Cardiac fibroblast (primary cell): Measurements from ENCODE around the gene IQGAP1.

ENCODE experiments used
- DNase-seq, 2 donors: peaks; one replicate each; pipeline versions ENCODE4 v3.0.0 to v3.0.0-alpha.2; 2010; ENCODE audit warnings: low read depth in 2 of 2
- H3K4me3 ChIP-seq, 2 donors: replicated peaks in 1 of 2; 1 replicate in 1 of 2; 2 replicates in 1 of 2; pipeline ENCODE4 v1.5.1; 2011; ENCODE audit warnings: low read depth in 2 of 2, low read length in 2 of 2, mild to moderate bottlenecking in 2 of 2, moderate library complexity in 1 of 2
- CTCF ChIP-seq: IDR thresholded peaks from one replicate; pipeline ENCODE4 v1.5.1; 2011; ENCODE audit warnings: low read depth, mild to moderate bottlenecking, low read length, inconsistent platforms

IQGAP1 gene

GRCh38 chr15:90550919-90551318 is 162.9 kb downstream of the IQGAP1 start:
- H3K4me3 ChIP-seq: no peak overlapping the region

More at GRCh38 chr15:90550919-90551318, 162.9 kb downstream of the IQGAP1 start:
- TF ChIP-seq CTCF: no peak
- DNase-seq: no peak
